HG03039 (cell line): ENCODE results near the gene NAA60.
"Not testable (repeated sequence)": the region's sequence is repeated elsewhere in the genome, so short reads cannot be mapped to it uniquely, and the experiment has no call there.

Experiments
- ATAC-seq: cut with Tn5 transposase; IDR thresholded peaks from one replicate; pipeline ENCODE4 v1.9.1; 2021; ENCODE audit warnings: mild to moderate bottlenecking, moderate library complexity; ENCODE audit not compliant: unreplicated experiment

The NAA60 gene

DNA sequence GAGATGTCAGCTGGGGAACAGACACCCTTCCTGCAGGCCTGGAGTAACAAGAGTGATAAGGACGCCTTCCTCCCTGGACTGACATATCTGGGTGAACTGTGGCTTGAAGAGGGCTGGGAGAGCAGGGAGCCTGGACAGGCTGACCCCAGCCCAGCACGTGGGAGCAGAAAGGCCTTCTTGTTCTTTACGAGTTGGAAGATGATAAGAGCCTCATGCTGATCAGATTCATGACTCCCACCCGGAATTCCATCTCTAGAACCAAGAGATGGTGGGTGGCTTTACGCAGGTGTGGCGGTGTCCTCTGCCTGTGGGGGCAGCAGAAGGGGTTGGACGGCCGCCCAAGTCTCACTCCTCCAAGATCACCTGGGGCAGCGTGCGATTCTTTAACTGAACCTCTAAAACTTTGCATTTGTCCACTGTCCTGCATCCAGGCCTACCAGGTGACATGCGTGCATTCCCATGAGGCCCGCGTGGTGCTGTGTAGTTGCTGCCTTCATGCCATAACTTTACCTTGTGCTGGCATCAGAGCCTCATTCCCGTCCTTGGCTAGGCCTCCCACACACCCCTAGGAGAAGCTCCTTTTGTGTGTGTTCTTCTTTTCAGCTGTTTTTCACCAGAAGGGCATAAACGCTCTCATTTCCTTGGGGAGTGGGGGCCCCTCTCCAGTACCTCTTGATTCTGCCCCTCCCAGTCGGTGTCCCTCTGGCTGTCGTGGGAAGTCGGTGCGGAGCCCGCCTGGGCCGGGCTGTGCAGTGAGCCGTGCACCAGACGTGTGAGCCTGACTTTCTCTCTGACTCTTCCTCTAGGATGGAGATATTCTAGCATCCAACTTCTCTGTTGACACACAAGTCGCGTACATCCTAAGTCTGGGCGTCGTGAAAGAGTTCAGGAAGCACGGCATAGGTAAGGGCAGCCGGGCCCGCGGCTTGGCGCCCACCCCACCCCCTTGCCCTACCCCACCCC, 38.5 kb downstream of the NAA60 start:
- ATAC-seq = no peak

DNA sequence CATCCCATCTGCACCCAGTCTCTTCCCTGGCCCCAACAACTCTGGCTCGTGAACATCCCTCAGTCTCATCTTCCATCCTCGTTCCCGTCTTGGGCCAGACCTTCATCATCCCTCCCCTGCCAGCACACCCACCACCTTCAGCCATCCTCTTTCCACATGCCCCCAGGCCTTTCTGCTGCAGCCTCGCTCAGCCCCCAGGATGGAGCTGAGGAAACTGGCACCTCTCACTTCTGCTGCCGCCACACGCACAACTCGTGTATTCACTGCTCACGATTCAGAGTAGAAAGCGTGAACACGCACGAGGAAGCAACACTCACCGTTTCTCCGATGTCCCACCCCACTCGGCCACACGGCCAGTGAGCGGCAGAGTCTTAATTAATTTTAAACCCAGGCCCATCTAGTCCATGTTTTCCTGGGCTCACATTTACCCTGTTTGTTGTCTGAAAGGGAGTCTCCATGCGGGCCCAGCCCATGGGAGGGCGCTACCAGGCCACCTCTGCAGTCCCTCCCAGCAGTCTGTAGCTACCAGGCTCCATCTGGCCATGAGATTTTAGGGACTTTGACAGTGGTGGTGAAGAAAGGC, 39.3 kb downstream of the NAA60 start:
- no peak for ATAC-seq

DNA sequence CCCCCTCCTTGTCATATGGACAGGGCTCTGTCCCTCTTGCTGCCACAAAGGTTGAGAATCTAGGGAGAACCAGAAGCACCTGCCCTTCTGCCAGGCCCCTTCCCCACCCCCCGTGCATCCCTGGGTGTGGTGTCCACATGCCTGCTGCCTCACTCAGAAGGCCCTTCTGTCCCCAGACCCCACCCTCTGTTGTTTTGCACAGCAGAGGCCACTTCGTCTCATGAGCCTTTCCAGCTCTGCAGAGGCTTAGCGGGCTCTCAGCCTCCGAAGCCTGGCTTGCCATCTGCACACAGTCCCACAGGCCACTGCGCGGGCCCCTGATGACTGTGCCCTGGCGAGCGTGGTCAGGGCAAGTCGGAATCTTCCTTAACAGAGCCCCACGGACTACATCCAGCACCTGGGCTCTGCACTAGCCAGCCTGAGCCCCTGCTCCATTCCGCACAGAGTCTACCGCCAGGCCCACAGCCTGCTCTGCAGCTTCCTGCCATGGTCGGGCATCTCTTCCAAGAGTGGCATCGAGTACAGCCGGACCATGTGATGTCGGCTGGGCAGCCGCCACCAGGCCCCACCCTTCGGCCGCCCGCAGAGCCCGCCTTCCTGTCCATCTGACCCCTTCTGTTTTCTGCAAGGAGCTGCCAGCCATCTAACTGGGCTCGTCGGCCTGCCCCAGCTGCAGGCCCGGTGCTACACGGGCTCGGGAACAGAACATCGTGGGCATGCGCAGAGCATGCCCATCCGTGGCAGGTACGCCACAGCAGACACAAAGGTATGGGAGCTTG, 41.0 kb downstream of the NAA60 start:
- ATAC-seq = no peak

DNA sequence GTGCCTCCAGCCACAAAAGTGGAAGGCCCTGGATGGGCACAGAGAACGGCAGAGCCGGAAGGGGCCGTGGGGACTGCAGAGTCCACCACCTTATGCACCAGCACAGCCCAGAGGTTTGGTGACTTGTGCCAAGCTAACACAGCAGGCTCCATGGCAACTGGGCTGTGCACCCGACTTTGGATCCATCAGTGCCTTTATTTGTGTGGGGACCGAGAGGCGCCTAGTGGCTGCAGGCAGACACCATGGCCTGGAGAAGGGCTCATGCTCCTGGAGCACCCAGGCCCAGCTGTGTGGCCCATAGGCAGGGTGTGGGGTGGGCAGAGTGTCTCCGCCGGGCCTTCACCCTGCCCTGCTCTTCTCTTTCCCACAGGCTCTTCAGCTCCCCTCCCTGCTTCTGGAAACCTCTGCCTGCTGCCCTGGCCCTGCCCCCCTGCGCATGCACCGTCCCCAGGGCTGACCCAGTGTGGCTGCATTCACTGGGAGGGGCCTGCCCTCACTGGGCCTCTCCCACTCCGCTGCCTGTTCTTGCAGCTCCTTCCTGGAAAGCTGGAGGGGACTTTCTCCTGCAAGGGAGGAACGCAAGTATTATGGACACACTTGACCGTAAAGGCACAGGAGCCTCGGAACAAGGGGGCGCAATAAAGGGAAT, 41.7 kb downstream of the NAA60 start:
- no peak for ATAC-seq

DNA sequence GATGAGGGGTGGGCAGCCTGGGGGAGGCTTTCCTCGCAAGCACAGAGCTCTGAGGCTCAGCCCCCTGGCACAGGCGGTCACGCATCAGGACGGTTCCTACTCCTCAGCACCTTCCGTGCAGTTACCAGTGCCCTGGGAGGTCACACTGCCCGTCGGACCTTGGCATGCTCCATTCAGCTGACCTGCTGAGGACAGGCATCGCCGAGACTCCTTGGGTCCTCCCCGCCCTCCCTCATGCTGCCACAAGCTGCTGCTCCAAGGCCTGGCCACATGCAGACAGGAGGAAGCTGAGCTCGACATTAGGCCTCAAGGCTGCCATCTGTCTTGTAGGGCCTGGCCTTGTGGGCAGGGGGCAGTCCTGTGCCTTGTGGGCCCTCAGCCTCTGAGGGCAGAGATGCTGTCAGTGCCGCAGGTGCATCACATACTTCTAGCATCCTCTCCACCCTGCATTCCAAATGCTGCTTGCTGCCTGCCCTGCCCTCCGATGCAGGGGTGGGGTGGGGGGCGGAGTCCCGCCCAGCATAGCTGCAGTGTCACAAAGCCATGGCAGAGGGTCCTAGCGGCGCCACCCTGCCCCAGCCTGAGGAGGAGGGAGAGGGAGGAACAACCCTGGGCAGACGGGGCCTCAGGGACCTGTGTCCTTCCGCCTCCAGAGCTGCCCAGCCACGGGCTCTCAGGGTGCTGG, 42.5 kb downstream of the NAA60 start:
- no peak for ATAC-seq

DNA sequence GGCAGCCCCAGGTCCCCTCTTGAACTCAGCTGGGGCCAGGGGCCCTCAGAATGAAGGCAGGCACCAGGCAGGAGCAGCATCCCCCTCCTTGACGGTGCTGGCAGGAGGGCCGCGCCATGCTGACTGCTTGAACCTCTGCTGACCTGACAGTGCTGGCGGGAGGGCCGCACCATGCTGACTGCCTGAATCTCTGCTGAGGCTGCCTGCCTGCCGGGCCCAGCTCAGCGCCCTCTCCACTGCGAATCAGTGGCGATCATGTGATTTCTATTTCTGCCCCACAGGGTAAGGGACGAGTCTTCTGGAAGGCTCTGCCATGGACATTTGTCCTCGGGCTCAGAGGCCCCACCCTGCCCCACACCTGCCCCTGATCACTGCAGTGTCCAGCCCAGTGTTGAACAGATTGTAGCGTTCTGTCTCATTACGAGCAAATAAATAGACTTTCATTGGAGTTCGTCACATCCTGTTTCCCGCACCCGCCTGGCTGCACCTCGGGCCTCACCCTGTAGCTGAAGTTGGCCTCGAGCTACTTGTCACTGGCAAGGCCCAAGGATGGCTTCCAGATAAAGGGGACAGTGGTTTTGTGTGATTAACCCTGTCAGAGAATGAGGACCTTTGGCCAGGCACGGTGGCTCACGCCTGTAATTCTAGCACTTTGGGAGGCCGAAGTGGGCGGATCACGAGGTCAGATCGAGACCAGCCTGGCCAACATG, 43.2 kb downstream of the NAA60 start:
- ATAC-seq = no peak

DNA sequence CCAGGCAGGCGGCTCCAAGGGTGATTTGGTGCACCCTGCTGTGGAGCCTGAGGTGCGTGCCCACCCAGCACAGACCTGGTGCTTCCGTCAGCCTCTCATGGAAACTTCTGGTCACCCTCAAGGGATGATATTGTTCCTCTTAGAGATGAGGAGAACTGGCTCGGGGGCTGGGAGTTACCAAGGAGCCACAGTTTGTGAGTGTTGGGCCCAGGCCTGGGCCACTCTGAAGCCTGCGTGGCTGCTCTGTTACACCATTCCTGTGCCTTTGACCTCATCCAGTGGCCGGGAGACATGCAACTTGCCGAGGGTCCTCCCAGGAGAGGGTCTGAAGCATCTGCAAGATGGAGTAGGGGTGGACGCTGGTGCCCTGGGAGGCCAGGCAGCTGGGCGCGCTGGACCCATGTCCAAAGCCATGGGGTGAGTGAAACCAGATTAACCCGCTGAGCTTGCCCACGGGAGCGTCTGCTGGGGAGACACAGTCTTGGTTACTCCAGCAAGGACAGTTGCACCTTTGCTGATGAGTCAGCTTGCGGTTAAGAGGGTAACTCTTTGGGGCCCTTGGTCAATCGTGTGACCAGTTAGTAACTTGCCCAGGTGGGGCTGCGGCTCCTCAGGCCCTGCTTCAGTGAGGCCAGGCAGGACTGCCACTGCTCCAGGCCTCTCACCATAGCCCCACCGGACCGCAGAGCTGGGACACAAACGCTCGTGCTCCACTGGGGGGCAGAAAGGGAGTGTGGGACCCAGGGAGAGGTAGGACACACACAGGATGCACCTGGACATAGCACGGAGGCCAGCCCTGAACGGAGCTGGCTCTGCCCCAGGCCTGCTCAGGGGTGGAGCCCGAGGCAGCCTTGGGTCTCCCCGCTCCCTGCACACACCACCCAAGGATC, 44.3 kb downstream of the NAA60 start:
- no peak for ATAC-seq

DNA sequence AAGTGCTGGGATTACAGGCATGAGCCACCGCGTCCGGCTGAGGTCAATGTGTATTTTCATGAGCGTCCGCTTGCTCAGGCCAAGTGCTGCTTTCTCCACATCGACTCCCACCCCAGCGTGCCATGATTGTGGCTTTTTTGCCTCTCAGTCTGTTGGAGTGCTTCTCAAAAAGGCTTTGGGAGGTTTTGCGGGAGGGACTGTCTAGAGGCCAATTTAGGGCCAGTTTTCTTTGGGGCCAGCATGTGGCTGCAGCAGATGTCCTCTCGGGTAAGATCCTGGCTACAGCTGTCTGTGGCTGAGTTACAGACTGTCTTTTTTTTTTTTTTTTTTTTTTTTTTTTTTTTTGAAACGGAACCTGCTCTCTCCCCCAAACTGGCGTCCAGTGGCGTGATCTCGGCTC, 45.3 kb downstream of the NAA60 start:
- ATAC-seq = no peak

DNA sequence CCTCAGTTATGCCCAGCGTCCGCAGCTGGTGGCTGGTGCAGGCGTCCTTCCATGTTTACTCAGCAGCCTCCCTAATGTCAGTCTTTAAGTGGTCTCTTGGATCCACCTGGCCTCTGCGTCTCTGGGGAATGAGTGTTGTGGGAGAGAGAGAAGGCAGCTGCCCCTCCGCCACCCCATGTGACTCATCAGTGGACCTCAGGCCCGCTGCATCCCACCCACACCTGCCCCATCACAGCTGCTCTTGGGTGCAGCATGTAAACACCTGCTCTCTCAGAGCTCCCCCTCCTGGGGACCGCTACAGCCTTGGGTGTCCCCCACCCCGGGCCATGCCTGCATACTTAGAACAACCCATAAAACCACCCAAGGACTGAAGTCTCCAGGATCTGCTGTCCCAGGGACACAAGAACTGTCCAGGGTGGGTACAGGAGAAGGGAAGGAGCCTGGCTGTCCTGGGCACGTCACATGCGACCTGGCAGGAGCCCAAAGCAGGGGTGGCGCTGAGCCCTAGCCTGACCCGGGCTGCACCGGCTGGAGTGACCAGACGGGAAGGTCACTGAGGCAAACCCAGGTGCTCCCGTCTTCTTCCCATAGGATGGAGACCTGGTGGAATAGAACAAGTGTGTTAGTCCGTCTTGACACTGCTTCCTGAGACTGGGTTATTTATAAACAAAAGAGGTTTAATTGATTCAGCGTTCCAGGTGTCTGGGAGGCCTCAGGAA, 47.6 kb downstream of the NAA60 start:
- ATAC-seq = no peak

DNA sequence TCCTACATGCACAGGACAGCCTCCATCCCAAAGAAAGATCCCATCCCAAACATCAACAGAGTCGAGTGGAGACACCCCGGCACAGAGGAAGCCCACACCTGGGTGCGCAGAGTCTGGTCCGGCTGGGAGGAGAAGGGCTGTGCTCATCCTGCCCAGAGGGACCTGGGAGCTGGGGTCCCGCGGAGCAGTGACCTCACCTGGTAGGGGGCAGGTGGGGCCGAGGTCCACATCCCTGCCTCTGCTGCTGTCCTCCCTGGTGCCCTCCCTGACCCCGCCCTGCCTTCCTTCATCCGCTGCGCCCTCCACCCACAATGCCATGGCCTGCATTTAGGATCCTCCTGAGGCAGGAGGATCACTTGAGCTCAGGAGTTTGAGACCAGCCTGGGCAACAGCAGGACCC, 48.9 kb downstream of the NAA60 start:
- ATAC-seq = no peak

DNA sequence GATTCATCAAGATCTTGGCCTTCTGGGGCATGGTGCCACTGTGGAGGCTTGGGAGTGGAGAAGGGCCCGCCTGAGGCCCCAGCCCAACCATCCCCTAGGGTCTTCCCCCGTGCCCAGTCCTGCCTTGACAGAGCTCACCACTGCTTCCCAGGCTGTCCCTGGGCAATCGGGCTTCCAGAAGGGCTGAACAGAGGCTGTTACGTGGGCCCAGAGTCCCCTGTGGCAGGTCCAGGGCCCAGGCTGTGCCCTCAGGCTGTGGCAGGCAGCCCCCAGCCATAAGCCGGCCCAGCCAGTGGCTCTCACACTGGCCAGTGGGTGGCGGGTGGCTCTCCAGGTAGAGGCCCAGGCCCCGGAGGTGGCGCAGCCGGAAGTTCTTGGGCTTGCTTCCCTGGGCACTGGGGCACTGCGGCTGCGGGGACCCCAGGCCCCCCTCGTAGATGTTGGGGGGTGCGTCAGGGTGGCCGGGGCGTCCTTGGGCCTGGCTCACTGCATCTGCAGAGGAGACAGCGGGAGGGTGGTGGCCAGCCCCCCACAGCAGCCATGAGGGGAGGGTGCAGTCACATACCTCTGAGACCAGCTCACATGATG, 51.0 kb downstream of the NAA60 start:
- no peak for ATAC-seq

DNA sequence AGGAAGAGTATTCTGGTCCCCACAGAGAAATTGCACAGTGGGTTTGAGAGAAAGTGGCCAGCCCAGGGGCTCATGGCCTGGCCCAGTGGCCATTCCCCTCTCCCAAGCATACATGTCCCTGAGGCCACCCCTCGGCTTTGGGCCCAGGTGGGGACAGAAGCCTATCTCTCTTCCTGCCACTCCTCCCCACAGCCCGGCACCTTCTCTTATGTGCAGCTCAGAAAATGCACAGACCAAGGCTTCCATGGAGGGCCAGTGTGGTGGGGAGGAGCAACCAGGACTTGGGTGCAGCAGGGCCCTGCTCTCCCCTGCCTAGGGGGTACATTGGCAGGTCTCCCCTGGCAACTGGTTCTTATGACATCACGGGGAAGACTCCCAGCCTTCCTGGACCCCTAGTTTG, 51.7 kb downstream of the NAA60 start, which contains the start of gene C16orf90:
C16orf90 (minus strand) TSS at position 314 of the 400 bp plus-strand sequence; CDS start at position 246, 68 bp downstream.
- no peak for ATAC-seq

DNA sequence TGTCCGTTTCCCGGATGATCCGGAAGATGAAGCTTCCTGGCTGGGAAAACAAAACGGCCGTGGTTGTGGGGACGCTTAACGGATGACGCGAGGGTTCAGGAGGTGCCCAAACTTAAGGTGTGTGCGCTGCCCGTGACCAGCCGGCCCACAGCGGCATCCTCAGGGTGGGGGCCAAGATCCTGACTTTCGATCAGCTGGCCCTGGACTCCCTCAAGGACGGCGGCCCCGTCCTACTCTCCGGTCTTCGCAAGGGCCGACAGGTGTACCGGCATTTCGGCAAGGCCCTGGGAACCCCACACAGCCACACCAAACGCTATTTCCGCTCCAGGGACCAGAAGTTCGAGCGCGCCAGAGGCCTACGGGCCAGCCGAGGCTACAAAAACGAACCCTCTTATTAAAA, 52.9 kb downstream of the NAA60 start:
- ATAC-seq = no peak

DNA sequence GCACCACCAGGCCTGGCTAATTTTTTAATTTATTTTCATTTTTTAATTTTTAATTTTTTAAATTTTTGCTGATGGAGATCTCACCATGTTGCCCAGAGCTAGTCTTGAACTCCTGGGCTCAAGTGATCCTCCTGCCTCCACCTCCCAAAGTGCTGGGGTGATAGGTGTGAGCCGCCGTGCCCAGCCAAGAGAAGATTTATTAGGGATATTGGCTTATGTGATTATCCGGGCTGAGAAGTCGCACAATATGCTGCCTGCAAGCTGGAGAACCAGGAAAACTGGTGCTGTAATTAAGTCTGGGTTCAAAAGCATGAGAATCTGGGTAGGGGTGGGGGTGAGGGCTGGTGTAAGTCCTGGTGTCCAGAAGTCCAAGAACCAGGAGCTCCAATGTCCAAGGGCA, 54.3 kb downstream of the NAA60 start:
- no peak for ATAC-seq

DNA sequence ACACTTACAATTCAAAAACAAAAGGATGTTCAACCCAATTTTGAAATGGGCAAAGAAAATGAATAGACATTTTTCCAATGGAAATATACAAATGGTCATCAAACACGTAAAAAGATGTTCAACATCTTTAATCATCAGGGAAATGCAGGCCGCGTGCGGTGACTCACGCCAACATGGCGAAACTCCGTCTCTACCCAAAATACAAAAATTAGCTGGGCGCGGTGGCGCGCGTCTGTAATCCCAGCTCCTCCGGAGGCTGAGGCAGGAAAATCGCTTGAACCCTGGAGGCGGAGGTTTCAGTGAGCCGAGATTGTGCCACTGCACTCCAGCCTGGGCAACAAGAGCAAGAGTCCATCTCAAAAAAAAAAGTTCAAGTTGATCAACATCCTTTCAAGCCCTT, 55.5 kb downstream of the NAA60 start:
- ATAC-seq = no peak

DNA sequence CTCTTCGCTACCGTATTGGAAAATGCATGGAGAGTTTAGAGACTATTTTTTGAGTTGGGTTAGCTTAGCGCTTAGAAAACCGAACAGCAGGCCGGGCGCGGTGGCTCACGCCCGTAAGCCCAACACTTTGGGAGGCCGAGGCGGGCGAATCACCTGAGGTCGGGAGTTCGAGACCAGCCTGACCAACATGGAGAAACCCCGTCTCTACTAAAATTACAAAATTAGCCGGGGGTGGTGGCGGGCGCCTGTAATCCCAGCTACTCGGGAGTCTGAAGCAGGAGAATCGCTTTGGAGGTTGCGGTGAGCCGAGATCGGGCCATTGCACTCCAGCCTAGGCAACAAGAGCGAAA, 57.9 kb downstream of the NAA60 start:
- ATAC-seq = not testable (repeated sequence)

DNA sequence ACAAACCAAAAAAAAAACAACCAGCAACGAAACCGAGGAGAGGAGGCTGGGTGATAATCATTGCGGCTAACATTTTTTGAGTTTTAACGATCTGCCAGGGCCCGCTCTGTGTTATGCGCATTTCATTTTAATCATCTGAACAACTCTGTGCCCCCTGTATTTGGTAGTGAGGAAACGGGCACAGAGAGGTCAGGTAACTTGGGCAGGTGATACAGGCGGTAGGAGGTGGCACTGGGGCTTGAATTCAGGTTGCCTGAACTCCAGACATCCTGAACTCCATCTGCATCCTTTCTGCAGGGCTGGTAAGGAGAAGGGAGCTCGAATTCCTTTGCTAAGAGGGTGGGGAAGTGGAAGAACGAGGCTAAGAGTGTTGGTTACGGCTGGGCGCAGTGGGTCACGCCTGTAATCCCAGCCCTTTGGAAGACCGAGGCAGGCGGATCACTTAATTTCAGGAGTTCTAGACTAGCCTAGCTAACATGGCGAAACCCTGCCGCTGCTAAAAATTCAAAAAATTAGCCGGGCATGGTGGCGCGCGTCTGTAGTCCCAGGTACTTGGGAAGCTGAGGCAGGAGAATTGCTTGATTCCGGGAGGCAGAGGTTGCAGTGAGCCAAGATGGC, 58.4 kb downstream of the NAA60 start:
- no peak for ATAC-seq
